A549 (cell line): ENCODE data around the gene LRFN5. TPM values are rescaled to one million over a fixed set of nuclear protein-coding genes. Genes with fewer than 3 reads are reported as not detected.

Experiments
- ATAC-seq, 2 experiments: fragments of 200-7000 bp in 1 of 2; fragments of >200 bp in 1 of 2; cut with Nextera tagmentation in 1 of 2; cut with Tn5 transposase in 1 of 2; 3 replicates each; pipeline versions ENCODE4 v1.8.0 to v1.9.1; 2018 to 2020; ENCODE audit warnings: mild to moderate bottlenecking in 1 of 2, moderate library complexity in 1 of 2
- CTCF ChIA-PET: fragments of 300-600 bp; sonication (Branson Sonifier 250); formaldehyde crosslinking; extraction: SDS; loops from one replicate; lab custom pipeline; 2021; ENCODE audit warnings: antibody characterized with exemption, inconsistent platforms; lab: Yijun Ruan, JAX
- POLR2A ChIA-PET: fragments of 350-600 bp; formaldehyde crosslinking; extraction: SDS; loops from one replicate; lab custom pipeline; 2021; ENCODE audit warnings: antibody characterized with exemption, inconsistent platforms; lab: Yijun Ruan, JAX
- DNase-seq, 2 experiments: peaks; one replicate each; pipeline versions ENCODE4 v3.0.0 to v3.0.0-alpha.2; 2011 to 2016; ENCODE audit warnings: low read depth in 1 of 2, low spot score in 1 of 2
- FAIRE-seq: peaks from 2 replicates; lab custom pipeline; 2011; peaks lifted over from hg19 to GRCh38; lab: Jason Lieb, UNC
- H3K27ac ChIP-seq, 2 experiments: fragments of >200 bp; sonication (Bioruptor Twin); formaldehyde crosslinking; 3 replicates each; pipeline ENCODE4 v1.5.1; 2016 to 2017
- H3K4me1 ChIP-seq: fragments of >200 bp; sonication (Bioruptor Twin); formaldehyde crosslinking; 3 replicates; pipeline ENCODE4 v1.6.1; 2016
- H3K4me2 ChIP-seq: fragments of >200 bp; sonication (Bioruptor Twin); formaldehyde crosslinking; 3 replicates; pipeline ENCODE4 v1.6.1; 2016
- H3K4me3 ChIP-seq: fragments of >200 bp; sonication (Bioruptor Twin); formaldehyde crosslinking; 3 replicates; pipeline ENCODE4 v1.5.1; 2016
- H3K9me3 ChIP-seq: fragments of >200 bp; sonication (Bioruptor Twin); formaldehyde crosslinking; 3 replicates; pipeline ENCODE4 v1.6.1; 2016
- CHD2 ChIP-seq: fragments of 150-350 bp; IDR thresholded peaks from 2 replicates; pipeline ENCODE4 v1.6.1; 2014; ENCODE audit warnings: low read length; ENCODE audit not compliant: partially characterized antibody
- CHD4 ChIP-seq: fragments of 200-600 bp; sonication (generic); IDR thresholded peaks from 2 replicates; pipeline ENCODE4 v1.6.1; 2016; ENCODE audit warnings: antibody characterized with exemption, mild to moderate bottlenecking, borderline replicate concordance
- E2F6 ChIP-seq: IDR thresholded peaks from 2 replicates; pipeline ENCODE4 v1.6.1; 2012; ENCODE audit warnings: low read depth, borderline replicate concordance
- ELK1 ChIP-seq: fragments of 150-350 bp; IDR thresholded peaks from 2 replicates; pipeline ENCODE4 v1.6.1; 2014; ENCODE audit warnings: low read depth, mild to moderate bottlenecking, low read length
- EP300 ChIP-seq, 2 experiments: fragments of >200 bp; sonication (Bioruptor Twin); formaldehyde crosslinking; IDR thresholded peaks; 2 replicates in 1 of 2; 3 replicates in 1 of 2; pipeline ENCODE4 v1.6.1; 2016 to 2017
- ESRRA ChIP-seq: fragments of 150-350 bp; IDR thresholded peaks from 2 replicates; pipeline ENCODE4 v1.6.1; 2014; ENCODE audit warnings: mild to moderate bottlenecking, low read length, borderline replicate concordance
- FOSB ChIP-seq: fragments of 250-450 bp; sonication (Bioruptor Pico); IDR thresholded peaks from 2 replicates; pipeline ENCODE4 v1.5.0; 2020; ENCODE audit warnings: mild to moderate bottlenecking, moderate library complexity
- FOXS1 ChIP-seq: fragments of 250-450 bp; sonication (Bioruptor Pico); IDR thresholded peaks from 2 replicates; pipeline ENCODE4 v1.5.0; 2020; ENCODE audit warnings: mild to moderate bottlenecking, moderate library complexity
- GATA3 ChIP-seq: IDR thresholded peaks from 2 replicates; pipeline ENCODE4 v1.6.1; 2012; ENCODE audit warnings: borderline replicate concordance
- HDAC2 ChIP-seq: fragments of 200-600 bp; sonication (generic); IDR thresholded peaks from 2 replicates; pipeline ENCODE4 v1.6.1; 2016
- HES2 ChIP-seq: fragments of >200 bp; sonication (Bioruptor Twin); formaldehyde crosslinking; IDR thresholded peaks from 2 replicates; pipeline ENCODE4 v1.6.1; 2016
- HEYL ChIP-seq: fragments of 250-450 bp; sonication (Bioruptor Pico); IDR thresholded peaks from 2 replicates; pipeline ENCODE4 v1.8.0; 2021; ENCODE audit warnings: mild to moderate bottlenecking, moderate library complexity
- HOXB5 ChIP-seq: fragments of 250-450 bp; sonication (Bioruptor Pico); IDR thresholded peaks from 2 replicates; pipeline ENCODE4 v1.5.0; 2020; ENCODE audit warnings: mild to moderate bottlenecking, moderate library complexity
- JUN ChIP-seq, 2 experiments: fragments of >200 bp; sonication (Bioruptor Twin); formaldehyde crosslinking; IDR thresholded peaks; 2 replicates in 1 of 2; 3 replicates in 1 of 2; pipeline ENCODE4 v1.6.1; 2016 to 2017
- KDM1A ChIP-seq: fragments of 200-600 bp; sonication (generic); IDR thresholded peaks from 2 replicates; pipeline ENCODE4 v1.6.1; 2016; ENCODE audit warnings: low read depth, mild to moderate bottlenecking
- MAFK ChIP-seq: fragments of 450-650 bp; IDR thresholded peaks from 2 replicates; pipeline ENCODE4 v1.6.1; 2014; ENCODE audit not compliant: partially characterized antibody
- MAX ChIP-seq: IDR thresholded peaks from 2 replicates; pipeline ENCODE4 v1.6.1; 2012
- NPAS2 ChIP-seq: fragments of 250-450 bp; sonication (Bioruptor Pico); IDR thresholded peaks from 2 replicates; pipeline ENCODE4 v1.8.0; 2022; ENCODE audit warnings: mild to moderate bottlenecking, moderate library complexity, borderline replicate concordance
- NR3C1 ChIP-seq: fragments of >200 bp; sonication (Bioruptor Twin); formaldehyde crosslinking; IDR thresholded peaks from 3 replicates; pipeline ENCODE4 v1.6.1; 2017
- PHF8 ChIP-seq: fragments of 200-600 bp; sonication (generic); IDR thresholded peaks from 2 replicates; pipeline ENCODE4 v1.6.1; 2016; ENCODE audit warnings: low read depth, mild to moderate bottlenecking, antibody characterized with exemption, moderate library complexity, borderline replicate concordance
- POLR2A ChIP-seq: IDR thresholded peaks from 2 replicates; pipeline ENCODE4 v1.6.1; 2012; ENCODE audit warnings: mild to moderate bottlenecking, low read length
- POLR2AphosphoS2 ChIP-seq: conservative IDR thresholded peaks from 2 replicates; pipeline ENCODE4 v1.6.1; 2012; ENCODE audit warnings: low read length, improper control_type of control experiment, inconsistent platforms
- RAD21 ChIP-seq, 2 experiments: fragments of >200 bp in 1 of 2; sonication (Bioruptor Twin) in 1 of 2; formaldehyde crosslinking in 1 of 2; IDR thresholded peaks in 1 of 2; conservative IDR thresholded peaks in 1 of 2; 2 replicates in 1 of 2; 3 replicates in 1 of 2; pipeline ENCODE4 v1.6.1; 2012 to 2018; ENCODE audit warnings: inconsistent platforms in 1 of 2
- REST ChIP-seq: fragments of 200-600 bp; sonication (generic); IDR thresholded peaks from 2 replicates; pipeline ENCODE4 v1.6.1; 2016; ENCODE audit warnings: antibody characterized with exemption, mild to moderate bottlenecking, moderate library complexity
- RFX5 ChIP-seq: fragments of 450-650 bp; IDR thresholded peaks from 2 replicates; pipeline ENCODE4 v1.7.1; 2014; ENCODE audit warnings: antibody characterized with exemption, mild to moderate bottlenecking, moderate library complexity
- RNF2 ChIP-seq: fragments of 200-600 bp; sonication (generic); IDR thresholded peaks from 2 replicates; pipeline ENCODE4 v1.6.1; 2016; ENCODE audit warnings: low read depth, mild to moderate bottlenecking, antibody characterized with exemption, moderate library complexity, borderline replicate concordance
- SMC3 ChIP-seq: fragments of >200 bp; sonication (Bioruptor Twin); formaldehyde crosslinking; IDR thresholded peaks from 3 replicates; pipeline ENCODE4 v1.6.1; 2018; ENCODE audit warnings: inconsistent platforms
- TFCP2L1 ChIP-seq: fragments of 250-450 bp; sonication (Bioruptor Pico); IDR thresholded peaks from 2 replicates; pipeline ENCODE4 v1.5.0; 2021; ENCODE audit warnings: mild to moderate bottlenecking
- TP53 ChIP-seq: fragments of 250-450 bp; sonication (Bioruptor Pico); IDR thresholded peaks from 2 replicates; pipeline ENCODE4 v1.5.0; 2021; ENCODE audit warnings: mild to moderate bottlenecking, moderate library complexity
- ZC3H11A ChIP-seq: fragments of 450-650 bp; IDR thresholded peaks from 2 replicates; pipeline ENCODE4 v1.6.1; 2014; ENCODE audit warnings: antibody characterized with exemption, mild to moderate bottlenecking
- ZFP36 ChIP-seq: fragments of 450-650 bp; IDR thresholded peaks from 2 replicates; pipeline ENCODE4 v1.6.1; 2014; ENCODE audit warnings: borderline replicate concordance; ENCODE audit not compliant: partially characterized antibody
- ZNF302 ChIP-seq: fragments of 250-450 bp; sonication (Bioruptor Pico); IDR thresholded peaks from 2 replicates; pipeline ENCODE4 v1.9.0; 2021; ENCODE audit warnings: inconsistent platforms, mild to moderate bottlenecking, moderate library complexity
- ZSCAN20 ChIP-seq: fragments of 250-450 bp; sonication (Bioruptor Pico); IDR thresholded peaks from 2 replicates; pipeline ENCODE4 v1.8.0; 2022; ENCODE audit warnings: mild to moderate bottlenecking, moderate library complexity
- WGBS: methylation state at CpG from one replicate; pipeline ENCODE4 v1.1.6; 2017; ENCODE audit errors: missing lambda C conversion rate; 5-methylcytosine and 5-hydroxymethylcytosine counted together
- polyA plus RNA-seq, 4 experiments: library from polyadenylated mRNA; depleted of rRNA in 3 of 4; stranded (reverse); fragments of >200 nt; fragmentation: RNase III in 1 of 4; extraction: RNeasy Plus Mini Kit Qiagen cat#74134 plus additional on column Dnase treatment in 1 of 4; gene quantifications; 2 replicates in 3 of 4; 3 replicates in 1 of 4; pipeline ENCODE4 v1.2.3, GENCODE V29; 2011 to 2017

The LRFN5 gene
- polyA plus RNA-seq, 2 of the 4 experiments (the other 2 are of a cell fraction) = not detected

GRCh38 chr14:41604721-41605531 lies 1.8 kb upstream of the LRFN5 start:
- 14% methylated on average over 29 of the region's 29 CpGs for WGBS

GRCh38 chr14:41605550-41606281 lies 960 bp upstream of the LRFN5 start:
- POLR2A ChIA-PET = no interaction called here
- Histone ChIP-seq H3K4me1 (peaks cover 12% of the 10 kb centered on the region; the same call in 1 of the 3 replicates), H3K4me2 (no peak overlapping the region), H3K27ac (no peak overlapping the region), H3K4me3 (no peak overlapping the region), H3K9me3 (no peaks in the 10 kb centered on the region)
- no peak for FAIRE-seq
- CTCF ChIA-PET = no interaction called here
- DNase-seq = no peak
- no peak; a peak in 1 of 6 replicates for ATAC-seq
- TF ChIP-seq JUN (IDR thresholded peaks at IDR 0.05) (no peak), TFCP2L1 (no peak), REST (no peak), EP300 (IDR thresholded peaks at IDR 0.05) (no peak), ZFP36 (no peak), GATA3 (no peak), TP53 (CRISPR knock-in tag) (no peak), MAFK (no peak), ELK1 (no peak), HDAC2 (no peak), NPAS2 (CRISPR knock-in tag) (no peak), E2F6 (no peak), HES2 (no peak), ZNF302 (CRISPR knock-in tag) (no peak), FOSB (no peak), RNF2 (no peak), RAD21 (conservative IDR thresholded peaks at IDR 0.05 in 1 of 2, IDR thresholded peaks at IDR 0.05 in 1 of 2) (no peak), FOXS1 (CRISPR knock-in tag) (no peak), MAX (no peak), SMC3 (no peak)
- 54% methylated on average over 23 of the region's 23 CpGs for WGBS

More at GRCh38 chr14:41604721-41605531, 1.8 kb upstream of the LRFN5 start:
- Histone ChIP-seq H3K27ac (no peak overlapping the region), H3K4me3 (no peak overlapping the region), H3K4me1 (peaks cover 12% of the 10 kb centered on the region; the same call in 1 of the 3 replicates), H3K9me3 (no peaks in the 10 kb centered on the region), H3K4me2 (peak overlapping the region; percentile 28; the same call in 1 of the 3 replicates)
- peak in 1 of 2 experiments; percentile 13; a peak in 3 of 6 replicates for ATAC-seq
- CTCF ChIA-PET = no interaction called here
- no peak for DNase-seq
- TF ChIP-seq POLR2AphosphoS2 (no peak), HEYL (CRISPR knock-in tag) (no peak), NR3C1 (no peak), HOXB5 (CRISPR knock-in tag) (no peak), KDM1A (no peak), ZSCAN20 (CRISPR knock-in tag) (no peak), CHD2 (no peak), ESRRA (no peak), GATA3 (no peak), HDAC2 (no peak), PHF8 (no peak), RFX5 (no peak), EP300 (IDR thresholded peaks at IDR 0.05) (no peak), ZNF302 (CRISPR knock-in tag) (no peak), POLR2A (no peak), ZC3H11A (no peak), NPAS2 (CRISPR knock-in tag) (no peak), CHD4 (no peak)
- no peak for FAIRE-seq
- POLR2A ChIA-PET = no interaction called here
